ENCODE results near the gene AMPD2.
A peak's percentile ranks its signal among the peaks of the same experiment; 100 is the strongest.
"Not testable (repeated sequence)": the region's sequence is repeated elsewhere in the genome, so short reads cannot be mapped to it uniquely, and the experiment has no call there.

The AMPD2 gene

DNA sequence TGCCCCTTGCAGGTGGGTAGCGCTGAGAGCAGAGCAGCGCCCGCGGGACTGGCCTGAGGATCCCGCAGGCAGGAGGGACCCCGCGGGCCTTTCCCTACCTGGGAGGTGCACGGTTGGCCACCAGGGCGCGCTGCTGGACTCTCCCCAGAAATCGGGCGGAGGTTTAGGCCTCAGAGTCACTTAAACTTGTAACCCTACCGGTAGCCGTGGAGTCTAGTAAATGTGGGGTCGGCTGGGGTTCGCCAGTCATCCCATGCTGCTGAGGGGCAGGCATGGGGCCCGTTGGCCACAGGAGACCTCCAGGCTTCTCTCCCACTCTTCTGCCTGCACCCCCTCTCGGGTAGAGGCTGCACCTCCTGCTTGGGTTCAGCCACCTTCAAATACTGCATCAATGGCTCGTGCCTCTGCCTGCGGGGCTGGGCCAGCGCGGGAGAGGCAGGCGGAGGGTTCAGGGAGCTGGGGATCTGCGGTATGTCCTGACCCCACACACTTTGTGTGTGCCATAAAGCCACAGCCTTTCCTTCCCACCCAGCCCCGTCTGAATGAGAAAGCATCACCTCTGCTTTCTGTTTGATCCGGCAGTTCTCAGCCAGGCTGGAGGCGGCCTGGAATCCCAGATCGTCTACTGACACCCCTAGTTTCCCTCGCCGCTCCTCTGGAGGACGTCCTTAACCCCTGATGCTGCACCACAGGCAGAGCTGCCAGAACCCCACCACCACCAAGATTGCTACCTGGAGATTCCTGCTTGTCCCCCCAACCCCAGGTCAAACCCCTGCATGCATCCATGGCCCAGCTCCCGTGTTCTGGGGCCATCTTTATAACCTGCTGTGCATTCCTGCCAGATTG lies 24.0 kb downstream of the AMPD2 start:
- ATAC-seq (peak; percentile 91), DNase-seq (peak; percentile 93)
- no peaks in the 10 kb centered on the region for H3K36me3 Mint-ChIP-seq (ENCODE audit: low read depth)
- no peaks in the 10 kb centered on the region for H3K9me3 Mint-ChIP-seq
- peaks cover 12% of the 10 kb centered on the region for H3K4me1 Mint-ChIP-seq
- H3K4me3 Mint-ChIP-seq, result no peak overlapping the region
- no peaks in the 10 kb centered on the region for H3K27me3 Mint-ChIP-seq
- H3K27ac Mint-ChIP-seq, result no peak overlapping the region

DNA sequence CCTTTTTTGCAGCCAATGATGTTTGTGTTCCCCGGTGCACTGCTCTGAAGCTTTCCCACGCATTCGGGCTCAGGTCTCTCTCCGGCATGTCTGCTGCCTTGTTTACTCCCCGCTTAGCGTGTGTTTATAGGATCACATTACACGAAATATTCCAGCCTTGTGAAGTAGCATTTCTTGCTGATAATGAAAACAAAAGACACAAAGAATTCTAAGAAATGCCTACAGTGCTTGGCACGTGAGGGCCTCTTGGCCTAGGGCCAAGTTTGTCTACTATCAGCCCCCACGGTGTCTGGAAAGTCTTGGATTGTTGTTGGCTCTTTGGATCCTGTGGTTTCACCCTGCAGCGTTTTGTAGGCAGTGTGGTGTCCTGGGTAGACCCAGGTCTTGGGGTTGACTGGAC lies 25.0 kb downstream of the AMPD2 start:
- DNase-seq, result no peak
- Mint-ChIP-seq H3K4me1 (peaks cover 12% of the 10 kb centered on the region), H3K36me3 (ENCODE audit: low read depth) (no peaks in the 10 kb centered on the region), H3K27me3 (no peaks in the 10 kb centered on the region), H3K9me3 (no peaks in the 10 kb centered on the region), H3K27ac (no peak overlapping the region), H3K4me3 (no peak overlapping the region)
- no peak for ATAC-seq

DNA sequence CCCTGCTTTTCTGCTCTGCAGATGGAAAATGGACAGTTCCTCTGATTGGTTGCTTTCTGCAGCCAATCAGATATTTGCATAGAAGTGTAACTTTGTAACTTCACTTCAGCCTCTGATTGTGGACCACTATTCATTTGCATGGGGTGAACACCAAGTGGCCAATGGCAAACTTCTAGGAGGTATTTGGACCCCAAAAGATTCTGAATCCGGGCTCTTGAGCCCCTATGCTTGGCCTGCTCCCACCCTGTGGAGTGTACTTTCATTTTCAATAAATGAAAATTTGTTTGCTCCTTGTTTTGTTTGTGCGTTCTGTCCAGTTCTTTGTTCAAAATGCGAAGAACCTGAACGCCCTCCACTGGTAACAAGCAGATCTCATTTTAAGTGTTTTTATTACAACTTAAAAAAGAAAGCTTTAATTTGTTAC lies 29.9 kb downstream of the AMPD2 start:
- Mint-ChIP-seq H3K36me3 (ENCODE audit: low read depth) (no peaks in the 10 kb centered on the region), H3K27me3 (peaks cover 8% of the 10 kb centered on the region)
- no peak for DNase-seq

DNA sequence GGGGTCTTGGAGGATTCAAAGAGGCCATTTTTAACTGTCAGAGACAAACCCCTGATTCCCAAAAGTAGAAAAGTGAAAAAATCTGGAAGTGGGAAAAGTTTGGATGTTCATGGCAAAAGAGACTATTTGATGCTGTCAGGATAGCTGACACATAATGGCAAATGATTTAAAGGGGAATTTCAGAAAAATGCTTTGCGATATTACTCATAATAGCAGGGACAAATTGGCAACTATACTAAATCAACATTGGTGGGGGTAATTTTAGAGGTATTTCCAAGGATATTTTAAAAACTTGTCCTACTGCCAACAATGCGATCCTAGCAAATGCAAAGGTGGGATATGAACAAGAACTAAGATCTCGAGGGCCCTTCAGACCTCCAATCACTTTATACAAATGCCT lies 31.0 kb downstream of the AMPD2 start:
- Mint-ChIP-seq H3K4me3 (no peak overlapping the region), H3K27me3 (peaks cover 13% of the 10 kb centered on the region), H3K27ac (no peak overlapping the region), H3K4me1 (peaks cover 8% of the 10 kb centered on the region), H3K36me3 (ENCODE audit: low read depth) (no peaks in the 10 kb centered on the region), H3K9me3 (no peaks in the 10 kb centered on the region)
- DNase-seq (no peak), ATAC-seq (no peak)

More for the DNA sequence above, 29.9 kb downstream of the AMPD2 start:
- no peak overlapping the region for H3K4me3 Mint-ChIP-seq
- no peak for ATAC-seq
- no peak overlapping the region for H3K27ac Mint-ChIP-seq
- no peaks in the 10 kb centered on the region for H3K4me1 Mint-ChIP-seq
- H3K9me3 Mint-ChIP-seq, result no peaks in the 10 kb centered on the region

DNA sequence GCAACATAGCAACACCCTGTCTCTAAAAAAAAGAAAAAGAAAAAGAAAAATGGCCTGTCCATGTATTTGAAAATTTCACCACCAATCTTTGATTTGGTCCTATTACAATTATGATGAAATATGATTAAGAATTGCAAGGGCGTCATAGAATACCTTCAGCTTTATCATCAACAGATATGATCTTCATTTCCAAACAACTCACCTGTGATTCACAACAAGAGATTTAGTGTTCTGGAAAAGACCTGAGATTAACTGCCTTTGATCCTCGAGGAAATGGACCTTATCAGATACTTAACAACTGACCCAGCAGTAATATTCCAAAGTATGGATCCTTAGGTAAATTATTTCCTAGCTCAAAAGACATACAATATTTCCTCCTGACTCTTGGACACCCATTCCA lies 32.8 kb downstream of the AMPD2 start:
- peaks cover 13% of the 10 kb centered on the region for H3K27me3 Mint-ChIP-seq
- ATAC-seq, result no peak
- H3K4me3 Mint-ChIP-seq, result no peak overlapping the region
- no peak for DNase-seq
- peaks cover 10% of the 10 kb centered on the region for H3K4me1 Mint-ChIP-seq
- no peaks in the 10 kb centered on the region for H3K36me3 Mint-ChIP-seq (ENCODE audit: low read depth)
- no peak overlapping the region for H3K27ac Mint-ChIP-seq
- H3K9me3 Mint-ChIP-seq, result no peaks in the 10 kb centered on the region

DNA sequence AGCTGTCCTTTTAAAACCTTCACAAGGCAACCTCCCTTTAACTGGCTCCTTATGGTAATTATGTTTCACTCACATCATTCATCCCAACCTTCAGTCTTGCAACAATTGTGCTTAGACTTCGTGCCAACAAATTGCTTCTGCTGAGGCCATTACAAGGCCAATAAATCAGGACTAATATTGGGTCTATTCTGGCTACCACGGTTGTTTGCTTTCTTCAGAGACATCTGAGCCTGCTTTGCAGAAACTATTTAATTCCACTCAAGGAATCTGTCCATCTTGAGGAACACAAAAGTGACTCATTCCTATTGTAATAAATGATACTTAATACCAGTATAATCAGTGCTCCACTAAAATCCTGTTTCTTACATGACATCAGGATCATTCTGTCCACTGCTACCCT lies 33.7 kb downstream of the AMPD2 start:
- H3K4me3 Mint-ChIP-seq, result no peak overlapping the region
- H3K27ac Mint-ChIP-seq, result no peak overlapping the region
- no peak for ATAC-seq
- H3K36me3 Mint-ChIP-seq (ENCODE audit: low read depth), result no peaks in the 10 kb centered on the region
- H3K9me3 Mint-ChIP-seq, result no peaks in the 10 kb centered on the region
- DNase-seq, result no peak
- H3K4me1 Mint-ChIP-seq, result peaks cover 10% of the 10 kb centered on the region
- H3K27me3 Mint-ChIP-seq, result peaks cover 13% of the 10 kb centered on the region

DNA sequence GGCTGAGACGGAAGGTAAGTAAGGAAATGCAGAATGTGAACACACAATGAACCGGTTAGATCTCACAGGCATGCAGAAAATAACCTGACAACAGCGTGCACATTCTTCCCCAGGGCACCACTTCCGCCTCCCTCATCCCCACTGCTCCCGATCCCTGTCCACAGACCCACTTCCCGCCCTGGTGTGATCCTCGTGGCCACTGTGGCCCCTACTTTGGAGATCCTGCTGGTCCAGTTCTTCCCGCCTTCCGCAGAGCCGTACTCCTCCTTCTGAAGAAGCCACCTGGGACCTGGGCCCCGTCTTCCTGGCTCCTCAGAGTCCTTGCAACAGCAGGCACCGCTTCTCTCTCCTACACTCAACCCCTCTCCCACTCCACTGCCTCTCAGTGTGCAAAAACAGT lies 34.9 kb downstream of the AMPD2 start:
- ATAC-seq, result no peak
- H3K27ac Mint-ChIP-seq, result peak overlapping the region; percentile 23
- H3K4me1 Mint-ChIP-seq, result peaks cover 10% of the 10 kb centered on the region
- no peaks in the 10 kb centered on the region for H3K36me3 Mint-ChIP-seq (ENCODE audit: low read depth)
- no peak for DNase-seq
- H3K27me3 Mint-ChIP-seq, result peaks cover 13% of the 10 kb centered on the region
- H3K9me3 Mint-ChIP-seq, result no peaks in the 10 kb centered on the region
- H3K4me3 Mint-ChIP-seq, result no peak overlapping the region

DNA sequence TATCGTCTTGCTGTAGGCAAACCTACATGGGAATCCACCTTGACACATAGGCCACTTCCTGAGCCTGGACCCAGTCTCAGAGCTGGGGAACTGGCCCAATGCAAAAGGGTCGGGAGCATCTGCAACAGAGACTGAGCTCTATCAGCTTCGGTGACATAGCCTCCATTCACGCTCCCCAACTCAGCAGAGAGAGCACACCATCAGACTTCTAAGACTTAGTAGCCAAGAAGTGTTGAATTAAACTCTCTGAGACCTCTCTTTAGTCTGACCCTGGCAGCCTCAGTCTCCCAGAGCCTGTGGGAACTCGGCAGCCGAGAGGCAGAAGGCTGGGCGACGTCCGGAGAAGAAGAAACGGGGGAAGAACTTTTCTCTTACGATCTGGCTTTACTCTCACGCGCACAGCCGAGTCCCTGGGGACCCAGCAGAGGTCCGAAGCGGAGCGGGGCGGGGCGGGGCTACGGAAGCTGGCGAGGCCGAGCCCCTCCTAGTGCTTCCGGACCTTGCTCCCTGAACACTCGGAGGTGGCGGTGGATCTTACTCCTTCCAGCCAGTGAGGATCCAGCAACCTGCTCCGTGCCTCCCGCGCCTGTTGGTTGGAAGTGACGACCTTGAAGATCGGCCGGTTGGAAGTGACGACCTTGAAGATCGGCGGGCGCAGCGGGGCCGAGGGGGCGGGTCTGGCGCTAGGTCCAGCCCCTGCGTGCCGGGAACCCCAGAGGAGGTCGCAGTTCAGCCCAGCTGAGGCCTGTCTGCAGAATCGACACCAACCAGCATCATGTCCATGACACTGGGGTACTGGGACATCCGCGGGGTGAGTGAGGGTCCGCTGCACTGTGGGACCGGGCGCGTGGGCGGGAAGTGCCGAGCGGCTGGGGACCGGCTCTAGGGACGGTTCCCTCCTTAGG lies 36.2 kb downstream of the AMPD2 start, which contains the start of gene GSTM4:
Gene GSTM4, plus strand, starts transcription at position 485 of the 905 bp plus-strand sequence. Its CDS starts 291 bp downstream, at position 776.
- peak; percentile 81 for DNase-seq
- H3K27ac Mint-ChIP-seq, result peak within 1 kb of the TSS; percentile 43
- peak; percentile 90 for ATAC-seq
- no peaks in the 10 kb centered on the region for H3K9me3 Mint-ChIP-seq
- H3K27me3 Mint-ChIP-seq, result peaks cover 13% of the 10 kb centered on the region
- H3K4me3 Mint-ChIP-seq, result peak within 1 kb of the TSS; percentile 78
- H3K4me1 Mint-ChIP-seq, result peaks cover 10% of the 10 kb centered on the region
- no peaks in the 10 kb centered on the region for H3K36me3 Mint-ChIP-seq (ENCODE audit: low read depth)

DNA sequence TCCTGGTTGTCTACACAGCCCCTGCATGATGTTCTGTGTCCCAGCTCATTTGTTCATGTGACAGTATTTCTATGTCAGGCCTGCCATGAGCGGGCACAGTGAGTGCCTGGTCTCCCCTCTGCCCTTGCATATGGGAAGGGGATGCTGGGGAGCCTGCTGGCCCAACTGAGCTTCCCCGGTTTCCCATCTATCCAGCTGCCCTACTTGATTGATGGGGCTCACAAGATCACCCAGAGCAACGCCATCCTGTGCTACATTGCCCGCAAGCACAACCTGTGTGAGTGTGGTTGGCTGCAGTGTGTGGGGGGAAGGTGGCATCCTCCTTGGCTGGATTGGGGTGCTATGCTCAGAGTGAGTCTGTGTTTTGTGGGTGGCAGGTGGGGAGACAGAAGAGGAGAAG lies 37.8 kb downstream of the AMPD2 start:
- Mint-ChIP-seq H3K27ac (no peak overlapping the region), H3K36me3 (ENCODE audit: low read depth) (no peaks in the 10 kb centered on the region), H3K27me3 (peaks cover 8% of the 10 kb centered on the region), H3K4me1 (peaks cover 10% of the 10 kb centered on the region), H3K4me3 (no peak overlapping the region), H3K9me3 (no peaks in the 10 kb centered on the region)
- ATAC-seq (no peak), DNase-seq (no peak)

DNA sequence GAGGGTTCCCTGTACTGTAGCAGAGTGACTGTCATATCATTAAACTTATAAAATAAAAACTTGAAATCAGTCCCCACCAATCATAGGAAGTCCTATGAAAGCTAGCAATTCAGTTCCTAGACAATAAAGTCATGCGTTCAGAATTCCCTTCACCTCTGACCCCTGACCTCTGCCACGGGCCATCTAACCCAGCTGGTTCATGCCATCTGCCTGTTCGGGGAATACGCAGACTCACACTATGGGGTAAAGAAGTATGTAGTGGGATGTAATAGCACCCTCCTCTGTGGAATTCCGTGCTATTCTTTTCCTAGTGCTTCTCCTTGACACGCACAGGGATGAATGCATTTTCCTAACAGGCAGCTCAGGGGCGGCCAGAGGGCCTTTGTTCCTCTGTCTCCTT lies 38.3 kb downstream of the AMPD2 start:
- Mint-ChIP-seq H3K36me3 (ENCODE audit: low read depth) (no peaks in the 10 kb centered on the region), H3K4me3 (no peak overlapping the region), H3K27ac (no peak overlapping the region), H3K9me3 (no peaks in the 10 kb centered on the region), H3K27me3 (peaks cover 8% of the 10 kb centered on the region), H3K4me1 (peaks cover 10% of the 10 kb centered on the region)
- ATAC-seq (no peak), DNase-seq (no peak)

DNA sequence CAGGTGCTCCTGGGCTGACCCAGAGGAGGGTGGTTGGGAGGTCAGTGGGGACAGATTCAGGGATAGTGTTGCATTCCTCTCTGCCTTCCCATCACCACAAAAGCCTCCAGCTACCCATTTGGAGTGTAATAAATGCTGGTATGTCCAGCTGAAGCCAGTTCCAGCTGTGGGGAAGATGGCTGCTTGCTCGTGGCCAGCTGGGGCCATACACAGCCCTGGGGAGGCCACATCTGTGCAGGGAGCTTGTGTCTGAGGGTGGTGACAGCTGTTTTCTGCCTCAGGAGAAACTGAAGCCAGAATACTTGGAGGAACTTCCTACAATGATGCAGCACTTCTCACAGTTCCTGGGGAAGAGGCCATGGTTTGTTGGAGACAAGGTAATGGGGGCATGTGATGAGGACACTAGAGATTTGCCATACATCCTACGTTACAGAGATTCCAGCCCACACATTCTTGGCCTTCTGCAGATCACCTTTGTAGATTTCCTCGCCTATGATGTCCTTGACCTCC lies 39.0 kb downstream of the AMPD2 start:
- H3K27me3 Mint-ChIP-seq, result peaks cover 6% of the 10 kb centered on the region
- ATAC-seq, result no peak
- H3K9me3 Mint-ChIP-seq, result no peaks in the 10 kb centered on the region
- H3K4me1 Mint-ChIP-seq, result peaks cover 10% of the 10 kb centered on the region
- H3K27ac Mint-ChIP-seq, result no peak overlapping the region
- DNase-seq, result no peak
- no peaks in the 10 kb centered on the region for H3K36me3 Mint-ChIP-seq (ENCODE audit: low read depth)
- H3K4me3 Mint-ChIP-seq, result no peak overlapping the region

DNA sequence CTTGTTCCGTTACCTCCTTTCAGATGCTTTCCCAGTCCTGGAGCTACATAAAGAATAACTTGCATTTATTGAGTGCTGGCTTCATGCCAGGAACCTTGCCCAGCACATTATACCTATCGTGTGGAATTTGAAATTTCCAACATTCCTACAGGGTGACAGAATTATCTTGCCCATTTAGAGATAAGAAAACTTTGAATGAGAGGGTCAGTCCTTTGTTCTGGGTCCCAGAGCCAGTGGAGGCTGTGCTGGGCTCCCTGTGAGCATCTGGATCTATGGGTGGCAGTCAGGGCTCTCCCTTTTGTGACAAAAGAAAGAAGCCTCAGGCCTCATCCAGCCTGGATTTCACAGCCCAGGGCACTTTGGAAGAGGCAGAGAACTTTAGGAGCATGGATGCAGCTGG lies 39.5 kb downstream of the AMPD2 start:
- Mint-ChIP-seq H3K27ac (no peak overlapping the region), H3K4me3 (no peak overlapping the region), H3K4me1 (peaks cover 10% of the 10 kb centered on the region), H3K36me3 (ENCODE audit: low read depth) (no peaks in the 10 kb centered on the region), H3K9me3 (no peaks in the 10 kb centered on the region), H3K27me3 (peaks cover 5% of the 10 kb centered on the region)
- ATAC-seq (no peak), DNase-seq (no peak)

DNA sequence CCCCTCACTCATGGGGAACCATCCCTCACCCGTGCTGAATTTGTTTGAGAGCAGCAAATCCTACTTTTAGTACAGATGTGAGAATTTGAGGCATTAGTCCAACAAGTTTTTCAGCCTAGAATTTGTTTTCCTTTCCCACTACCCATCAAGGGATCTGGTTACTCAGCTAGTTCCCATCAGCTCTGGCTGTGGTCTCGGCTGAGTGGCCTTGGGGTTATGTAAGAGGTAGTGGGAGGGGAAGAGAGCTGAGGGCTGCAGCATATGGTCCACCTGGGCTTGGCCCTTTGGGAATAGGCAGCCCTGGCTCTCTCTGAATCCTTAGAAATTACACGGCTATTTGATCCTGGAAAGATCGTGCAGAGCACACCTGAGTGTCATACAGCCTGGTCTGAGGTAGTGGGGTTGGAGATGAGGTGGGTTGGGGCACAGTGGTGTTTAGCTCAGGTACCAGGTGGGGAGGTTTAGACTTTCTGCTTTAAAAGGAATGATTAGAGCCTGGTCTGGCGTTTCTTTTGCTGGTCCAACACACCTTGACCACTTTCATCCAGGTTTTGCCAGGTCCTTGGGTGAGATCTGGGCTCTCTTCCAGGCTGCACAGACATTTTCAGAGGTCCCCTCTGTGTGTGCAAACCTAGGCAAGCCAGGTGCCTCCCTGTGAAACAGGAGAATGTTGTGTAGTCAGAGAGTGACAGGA lies 40.5 kb downstream of the AMPD2 start:
- Mint-ChIP-seq H3K27ac (no peak overlapping the region), H3K36me3 (ENCODE audit: low read depth) (no peaks in the 10 kb centered on the region), H3K9me3 (no peaks in the 10 kb centered on the region), H3K27me3 (no peaks in the 10 kb centered on the region), H3K4me3 (no peak overlapping the region), H3K4me1 (peaks cover 5% of the 10 kb centered on the region)
- ATAC-seq, result no peak
- DNase-seq, result no peak

DNA sequence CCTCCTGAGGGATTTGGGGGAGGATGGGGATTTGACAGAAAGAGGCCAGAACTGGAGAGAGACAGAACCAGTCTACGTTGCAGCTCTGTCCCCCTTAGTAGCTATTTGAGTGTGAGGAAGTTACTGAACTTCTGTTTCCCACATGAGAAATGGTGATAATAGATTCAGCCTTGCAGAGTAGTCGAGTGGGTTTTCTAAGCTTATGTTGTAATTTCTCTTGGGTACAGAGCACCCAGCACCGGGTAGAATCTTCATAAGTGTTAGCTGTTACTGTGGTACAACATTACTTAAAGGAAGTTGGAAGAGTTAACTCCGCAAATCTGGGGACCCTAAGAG lies 41.0 kb downstream of the AMPD2 start:
- H3K4me3 Mint-ChIP-seq; H3K9me3 Mint-ChIP-seq; H3K27me3 Mint-ChIP-seq; H3K4me1 Mint-ChIP-seq; DNase-seq; ATAC-seq; H3K36me3 Mint-ChIP-seq (ENCODE audit: low read depth); H3K27ac Mint-ChIP-seq: not testable (repeated sequence)
